HCT116 (cell line): ENCODE measurements around the gene FAM13A. TPM values are rescaled to one million over a fixed set of nuclear protein-coding genes. Genes with fewer than 3 reads are reported as not detected.

Experiments
- ATAC-seq: fragments of 200-7000 bp; cut with Tn5 transposase; 2 replicates; pipeline ENCODE4 v1.9.1; 2020; ENCODE audit warnings: mild to moderate bottlenecking, moderate library complexity
- BruUV-seq: library from RNA; stranded (reverse); fragments of 400-500 nt; replicated peaks from 2 replicates; lab custom pipeline; 2021; lab: Mats Ljungman, UMichigan
- CTCF ChIA-PET: fragments of 300-600 bp; sonication (Branson Sonifier 250); formaldehyde crosslinking; loops from one replicate; lab custom pipeline; 2021; ENCODE audit warnings: antibody characterized with exemption; lab: Charles Lee
- POLR2A ChIA-PET: fragments of 300-600, 350-600 bp; sonication (Branson Sonifier 250); formaldehyde crosslinking; loops from one replicate; lab custom pipeline; 2021; ENCODE audit warnings: antibody characterized with exemption; lab: Charles Lee
- RAD21 ChIA-PET, 2 experiments: fragments of 300-600 bp; sonication (Branson Sonifier 250); formaldehyde crosslinking; loops; one replicate each; lab custom pipeline; 2023; ENCODE audit warnings: low total read pairs in 2 of 2; ENCODE audit not compliant: uncharacterized antibody in 2 of 2, unreplicated experiment in 2 of 2, low non-redundant PET in 1 of 2; lab: Charles Lee
- DNase-seq: peaks from one replicate; pipeline ENCODE4 v3.0.0-alpha.2; 2010; ENCODE audit warnings: low read depth, low spot score
- H2AFZ ChIP-seq: fragments of 200-600 bp; shearing (Covaris generic), sonication (generic); 2 replicates; pipeline ENCODE4 v1.6.1; 2017; ENCODE audit warnings: low read depth, mixed run types, mixed read lengths, antibody characterized with exemption, low read length; ENCODE audit not compliant: poor library complexity, severe bottlenecking
- H3K27ac ChIP-seq: 2 replicates; pipeline ENCODE4 v1.5.1; 2012; ENCODE audit warnings: low read depth, low read length
- H3K27me3 ChIP-seq: fragments of 200-600 bp; sonication (generic); 2 replicates; pipeline ENCODE4 v1.6.1; 2016; ENCODE audit warnings: mixed run types, low read length, mixed read lengths; ENCODE audit not compliant: insufficient read depth
- H3K36me3 ChIP-seq, 2 experiments: fragments of 200-500 bp in 1 of 2; fragments of 200-600 bp in 1 of 2; sonication (Bioruptor generic) in 1 of 2; sonication (generic) in 1 of 2; 2 replicates each; pipeline versions ENCODE4 v1.5.1 to v1.6.1; 2014 to 2016; ENCODE audit warnings: low read length in 2 of 2, inconsistent platforms in 1 of 2, mixed read lengths in 1 of 2, mixed run types in 1 of 2; ENCODE audit not compliant: insufficient read depth in 2 of 2, control insufficient read depth in 1 of 2
- H3K4me1 ChIP-seq, 2 experiments: fragments of 200-600 bp in 1 of 2; sonication (generic) in 1 of 2; 2 replicates each; pipeline versions ENCODE4 v1.5.1 to v1.6.1; 2012 to 2017; ENCODE audit warnings: low read length in 2 of 2, inconsistent platforms in 1 of 2, mild to moderate bottlenecking in 1 of 2, mixed read lengths in 1 of 2, mixed run types in 1 of 2, moderate library complexity in 1 of 2; ENCODE audit not compliant: insufficient read depth in 2 of 2, control insufficient read depth in 1 of 2
- H3K4me2 ChIP-seq: fragments of 200-600 bp; sonication (generic); 2 replicates; pipeline ENCODE4 v1.6.1; 2017; ENCODE audit warnings: mixed run types, low read length, mixed read lengths
- H3K4me3 ChIP-seq, 2 experiments: fragments of 200-600 bp in 1 of 2; sonication (generic) in 1 of 2; replicated peaks in 1 of 2; 2 replicates each; pipeline ENCODE4 v1.5.1; 2011 to 2016; ENCODE audit warnings: low read length in 2 of 2, control low read depth in 1 of 2, low read depth in 1 of 2, mild to moderate bottlenecking in 1 of 2, mixed read lengths in 1 of 2, mixed run types in 1 of 2
- H3K79me2 ChIP-seq: fragments of 200-600 bp; sonication (generic); 2 replicates; pipeline ENCODE4 v1.6.1; 2017; ENCODE audit warnings: mild to moderate bottlenecking, mixed run types, low read length, moderate library complexity, mixed read lengths; ENCODE audit not compliant: insufficient read depth
- H3K9ac ChIP-seq: fragments of 200-600 bp; sonication (generic); 2 replicates; pipeline ENCODE4 v1.6.1; 2016; ENCODE audit warnings: low read length, mixed read lengths
- H3K9me2 ChIP-seq: fragments of 200-600 bp; sonication (generic), shearing (Covaris generic); 2 replicates; pipeline ENCODE4 v1.6.1; 2017; ENCODE audit warnings: mixed run types, mild to moderate bottlenecking, moderate library complexity; ENCODE audit not compliant: insufficient read depth
- H3K9me3 ChIP-seq, 2 experiments: fragments of 200-500 bp in 1 of 2; fragments of 200-600 bp in 1 of 2; sonication (Bioruptor generic) in 1 of 2; sonication (generic) in 1 of 2; 2 replicates each; pipeline ENCODE4 v1.6.1; 2014 to 2017; ENCODE audit warnings: low read length in 2 of 2, mixed read lengths in 2 of 2, inconsistent platforms in 1 of 2, low read depth in 1 of 2, mild to moderate bottlenecking in 1 of 2, mixed run types in 1 of 2, moderate library complexity in 1 of 2; ENCODE audit not compliant: control insufficient read depth in 1 of 2, insufficient read depth in 1 of 2
- H4K20me1 ChIP-seq: fragments of 200-600 bp; sonication (generic), shearing (Covaris generic); 2 replicates; pipeline ENCODE4 v1.6.1; 2017; ENCODE audit warnings: mixed run types, mild to moderate bottlenecking, moderate library complexity; ENCODE audit not compliant: insufficient read depth
- CBX3 ChIP-seq: IDR thresholded peaks from 2 replicates; pipeline ENCODE4 v1.6.1; 2012; ENCODE audit warnings: low read depth
- CEBPB ChIP-seq: IDR thresholded peaks from 2 replicates; pipeline ENCODE4 v1.6.1; 2012; ENCODE audit warnings: low read depth
- EGR1 ChIP-seq: IDR thresholded peaks from 2 replicates; pipeline ENCODE4 v1.6.1; 2012; ENCODE audit warnings: low read depth
- ELF1 ChIP-seq: IDR thresholded peaks from 2 replicates; pipeline ENCODE4 v1.6.1; 2012; ENCODE audit warnings: low read depth, borderline replicate concordance
- EZH2phosphoT487 ChIP-seq: fragments of 200-600 bp; IDR thresholded peaks from 2 replicates; pipeline ENCODE4 v1.6.1; 2018; ENCODE audit warnings: antibody characterized with exemption, borderline replicate concordance
- MAX ChIP-seq: IDR thresholded peaks from 2 replicates; pipeline ENCODE4 v1.6.1; 2012
- POLR2AphosphoS5 ChIP-seq: IDR thresholded peaks from 2 replicates; pipeline ENCODE4 v1.6.1; 2011; ENCODE audit warnings: mild to moderate bottlenecking, low read depth, low read length, moderate library complexity
- REST ChIP-seq: IDR thresholded peaks from 2 replicates; pipeline ENCODE4 v1.6.1; 2012; ENCODE audit warnings: low read depth
- SIN3A ChIP-seq: IDR thresholded peaks from 2 replicates; pipeline ENCODE4 v1.6.1; 2012; ENCODE audit warnings: low read depth
- SP1 ChIP-seq: IDR thresholded peaks from 2 replicates; pipeline ENCODE4 v1.6.1; 2012; ENCODE audit warnings: low read depth
- TCF7L2 ChIP-seq: IDR thresholded peaks from 2 replicates; pipeline ENCODE4 v1.7.0; 2011; ENCODE audit warnings: borderline replicate concordance, inconsistent platforms; ENCODE audit not compliant: insufficient read depth, insufficient read length; ENCODE audit errors: extremely low read depth
- YY1 ChIP-seq: IDR thresholded peaks from 2 replicates; pipeline ENCODE4 v1.6.1; 2011; ENCODE audit warnings: low read length, low read depth, moderate library complexity, mild to moderate bottlenecking; ENCODE audit not compliant: insufficient replicate concordance; ENCODE audit errors: extremely low read depth
- intact Hi-C: fragments of 100-400 bp; cut with micrococcal nuclease; formaldehyde crosslinking; loops from 2 replicates; pipeline ENCODE4 v1.10.0; 2022
- total RNA-seq: library from RNA; stranded (reverse); gene quantifications from one replicate; pipeline ENCODE4 v1.2.1, GENCODE V29; 2021; ENCODE audit not compliant: unreplicated experiment
- TF ChIP-seq, protein P1 (sequence below): IDR thresholded peaks from 2 replicates; pipeline ENCODE4 v1.6.1; 2012
- TF ChIP-seq, protein P2 (sequence below), 3 experiments: fragments of 200-600 bp in 1 of 3; sonication (generic) in 1 of 3; IDR thresholded peaks in 2 of 3; conservative IDR thresholded peaks in 1 of 3; 2 replicates each; pipeline ENCODE4 v1.5.1; 2012 to 2017; ENCODE audit warnings: low read depth in 2 of 3, low read length in 2 of 3, antibody characterized with exemption in 1 of 3, borderline replicate concordance in 1 of 3, control low read depth in 1 of 3, mild to moderate bottlenecking in 1 of 3, mixed read lengths in 1 of 3, mixed run types in 1 of 3, moderate library complexity in 1 of 3; ENCODE audit not compliant: insufficient read depth in 1 of 3

Gene FAM13A
- total RNA-seq, 1 experiment from 2014 or later: 17.2 TPM

DNA sequence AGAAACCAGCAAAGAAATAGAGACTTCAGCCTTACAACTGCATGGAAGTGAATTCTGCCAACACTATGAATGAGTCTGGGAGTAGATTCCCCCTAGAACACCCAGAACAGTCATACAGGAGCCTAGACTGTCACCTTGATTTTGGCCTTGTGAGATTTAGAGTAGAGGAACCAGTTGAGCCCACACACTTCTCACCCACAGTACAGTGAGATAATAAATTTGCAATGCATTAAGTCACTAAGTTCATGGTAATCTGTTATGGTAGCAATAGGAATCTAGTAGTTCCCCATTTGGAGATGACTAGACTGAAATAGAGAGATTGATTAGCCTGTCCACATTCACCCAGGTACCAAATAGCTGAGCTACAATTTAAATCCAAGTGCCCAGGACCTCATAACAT, 59.0 kb downstream of the FAM13A start (continued):
- TF ChIP-seq MAX (no peak), TCF7L2 (no peak)
- TF ChIP-seq, all 23 proteins: peak for 0

DNA sequence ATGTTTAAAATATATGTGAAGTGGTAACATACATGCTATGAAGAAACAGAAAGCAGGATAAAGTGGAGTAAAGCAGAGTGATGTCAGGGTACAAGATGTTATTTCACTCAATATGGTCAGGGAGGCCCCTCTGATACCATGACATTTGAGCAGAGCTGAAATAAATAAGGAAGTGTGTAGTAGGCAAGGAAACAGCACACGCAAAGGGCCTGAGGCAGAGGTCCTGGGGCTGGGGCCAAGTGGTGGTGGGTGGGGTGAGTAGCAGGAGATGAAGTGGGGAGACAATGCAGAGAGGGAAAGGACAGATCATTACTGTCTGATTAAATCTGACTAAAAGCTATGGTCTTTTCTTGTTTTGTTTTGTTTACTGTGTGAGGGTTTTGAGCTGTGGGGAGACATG, 61.1 kb downstream of the FAM13A start:
- POLR2A ChIA-PET: no interaction called here
- RAD21 ChIA-PET: no interaction called here
- H3K4me2 ChIP-seq: no peak overlapping the region

More for the DNA sequence above, 61.1 kb downstream of the FAM13A start:
- TF ChIP-seq, protein P1, sequence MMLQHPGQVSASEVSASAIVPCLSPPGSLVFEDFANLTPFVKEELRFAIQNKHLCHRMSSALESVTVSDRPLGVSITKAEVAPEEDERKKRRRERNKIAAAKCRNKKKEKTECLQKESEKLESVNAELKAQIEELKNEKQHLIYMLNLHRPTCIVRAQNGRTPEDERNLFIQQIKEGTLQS: no peak
- TF ChIP-seq MAX: no peak
- no peak for TF ChIP-seq ELF1
- TF ChIP-seq REST: no peak
- TF ChIP-seq CEBPB: no peak
- TF ChIP-seq EGR1: no peak
- TF ChIP-seq, protein P2, sequence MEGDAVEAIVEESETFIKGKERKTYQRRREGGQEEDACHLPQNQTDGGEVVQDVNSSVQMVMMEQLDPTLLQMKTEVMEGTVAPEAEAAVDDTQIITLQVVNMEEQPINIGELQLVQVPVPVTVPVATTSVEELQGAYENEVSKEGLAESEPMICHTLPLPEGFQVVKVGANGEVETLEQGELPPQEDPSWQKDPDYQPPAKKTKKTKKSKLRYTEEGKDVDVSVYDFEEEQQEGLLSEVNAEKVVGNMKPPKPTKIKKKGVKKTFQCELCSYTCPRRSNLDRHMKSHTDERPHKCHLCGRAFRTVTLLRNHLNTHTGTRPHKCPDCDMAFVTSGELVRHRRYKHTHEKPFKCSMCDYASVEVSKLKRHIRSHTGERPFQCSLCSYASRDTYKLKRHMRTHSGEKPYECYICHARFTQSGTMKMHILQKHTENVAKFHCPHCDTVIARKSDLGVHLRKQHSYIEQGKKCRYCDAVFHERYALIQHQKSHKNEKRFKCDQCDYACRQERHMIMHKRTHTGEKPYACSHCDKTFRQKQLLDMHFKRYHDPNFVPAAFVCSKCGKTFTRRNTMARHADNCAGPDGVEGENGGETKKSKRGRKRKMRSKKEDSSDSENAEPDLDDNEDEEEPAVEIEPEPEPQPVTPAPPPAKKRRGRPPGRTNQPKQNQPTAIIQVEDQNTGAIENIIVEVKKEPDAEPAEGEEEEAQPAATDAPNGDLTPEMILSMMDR (IDR thresholded peaks at IDR 0.05 in 2 of 3, conservative IDR thresholded peaks at IDR 0.05 in 1 of 3; ENCODE audit: borderline replicate concordance in 1 of 3, insufficient read depth in 1 of 3, low read depth in 2 of 3, low read length in 2 of 3): no peak
- TF ChIP-seq POLR2AphosphoS5: no peak
- TF ChIP-seq SP1: no peak
- no peak for TF ChIP-seq YY1
- no peak for TF ChIP-seq EZH2phosphoT487
- no peak for TF ChIP-seq CBX3
- TF ChIP-seq SIN3A: no peak
- no peaks in the 10 kb centered on the region for H3K36me3 ChIP-seq
- no peak overlapping the region for H3K27ac ChIP-seq
- CTCF ChIA-PET: no interaction called here
- no peaks in the 10 kb centered on the region for H3K9me2 ChIP-seq
- H3K4me1 ChIP-seq: peaks cover 7 to 12% of the 10 kb centered on the region in 2 experiments; a peak in 3 of 4 replicates
- no peak for DNase-seq
- no peak overlapping the region for H2AFZ ChIP-seq
- no peak overlapping the region for H3K9ac ChIP-seq
- no peaks in the 10 kb centered on the region for H4K20me1 ChIP-seq
- no TSS peak for BruUV-seq
- intact Hi-C loops: no loop called here
- no peak overlapping the region for H3K4me3 ChIP-seq
- H3K79me2 ChIP-seq: no peaks in the 10 kb centered on the region
- no peaks in the 10 kb centered on the region for H3K9me3 ChIP-seq
- H3K27me3 ChIP-seq: no peaks in the 10 kb centered on the region
- no peak for ATAC-seq
